Measurements from ENCODE around the gene TMEM163. TPM values are rescaled to one million over a fixed set of nuclear protein-coding genes. Genes with fewer than 3 reads are reported as not detected.

Gene TMEM163
- total and polyA plus RNA-seq, 2 of the 13 experiments (the other 11 are each of a cell fraction or from before 2014, with no cell fraction given): 0.05 TPM; not detected in 1

DNA sequence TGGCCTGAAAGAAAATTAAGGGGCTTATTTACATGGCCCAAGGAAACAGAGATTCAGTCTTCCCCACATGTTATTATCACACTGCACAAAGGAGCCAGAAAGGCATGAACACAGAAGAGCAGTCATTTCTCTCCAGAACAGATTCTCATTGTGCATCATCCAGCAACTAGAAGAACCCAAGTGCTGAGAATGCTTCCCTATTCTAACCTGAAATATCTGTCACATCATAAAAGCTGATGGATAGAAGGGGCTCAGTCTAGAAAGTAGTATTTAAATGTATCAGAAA, 145.8 kb downstream of the TMEM163 start:
- no peak overlapping the region for H3K9ac ChIP-seq (ENCODE audit: insufficient read depth, low read depth, low read length)
- ChIA-PET CTCF (ENCODE audit: low intra/inter-chr PET ratio, low total read pairs) (no interaction called here), POLR2A (no interaction called here)
- no TSS peak for BruUV-seq (replicated peaks)
- in situ Hi-C loops (cut with HindIII; ENCODE audit: extremely low pct_ligation_motif_present, low pct_unique_long_range_greater_than_20kb): no loop called here
- no peaks in the 10 kb centered on the region for H3K79me2 ChIP-seq (ENCODE audit: insufficient read depth, low read length)
- DNase-seq (ENCODE audit: low spot score): no peak
- no peaks in the 10 kb centered on the region for H3K9me3 ChIP-seq (ENCODE audit: low read length)
- H3K36me3 ChIP-seq (replicated peaks in 1 of 2; ENCODE audit: control insufficient read depth in 1 of 2, insufficient read depth in 2 of 2, low read length in 2 of 2): no peaks in the 10 kb centered on the region
- H3K4me3 ChIP-seq (replicated peaks in 1 of 3; ENCODE audit: insufficient read depth in 1 of 3, low read depth in 2 of 3, low read length in 3 of 3): no peak overlapping the region
- no peaks in the 10 kb centered on the region for H4K20me1 ChIP-seq (ENCODE audit: insufficient read depth, low read length)
- H3K4me1 ChIP-seq (ENCODE audit: insufficient read depth, low read length): no peaks in the 10 kb centered on the region
- intact Hi-C loops (cut with micrococcal nuclease; ENCODE audit: unreplicated experiment): no loop called here
- H3K27me3 ChIP-seq (ENCODE audit: control insufficient read depth in 1 of 2, insufficient read depth in 2 of 2, low read length in 2 of 2): peaks cover 0 to 15% of the 10 kb centered on the region in 2 experiments; a peak in 1 of 5 replicates
- no peak overlapping the region for H2AFZ ChIP-seq (ENCODE audit: low read length)
- TF ChIP-seq HMGXB3 (CRISPR knock-in tag; IDR thresholded peaks at IDR 0.05; ENCODE audit: borderline replicate concordance) (no peak), GLMP (CRISPR knock-in tag; IDR thresholded peaks at IDR 0.05; ENCODE audit: borderline replicate concordance) (no peak)
- H3K27ac ChIP-seq (ENCODE audit: extremely low read length, insufficient read depth, low read length): no peak overlapping the region
- FAIRE-seq: no peak
- no peak overlapping the region for H3K4me2 ChIP-seq (ENCODE audit: low read depth, low read length)
- no peak for ATAC-seq

Data from HepG2 (cell line).